Activated CD4-positive, alpha-beta T cell treated with anti-CD3 and anti-CD28 coated beads, Interleukin-10, Interleukin-2, amounts not matched to agents 100 ng/mL and 50 ng/mL, durations not matched to agents 16 hours and 8 hours (primary cell): ENCODE data around the gene PPP4R3A.
"Not testable (repeated sequence)": the region's sequence is repeated elsewhere in the genome, so short reads cannot be mapped to it uniquely, and the experiment has no call there.

ENCODE experiments used
- DNase-seq: peaks from one replicate; pipeline ENCODE4 v3.0.0-alpha.2; 2020

The PPP4R3A gene

DNA sequence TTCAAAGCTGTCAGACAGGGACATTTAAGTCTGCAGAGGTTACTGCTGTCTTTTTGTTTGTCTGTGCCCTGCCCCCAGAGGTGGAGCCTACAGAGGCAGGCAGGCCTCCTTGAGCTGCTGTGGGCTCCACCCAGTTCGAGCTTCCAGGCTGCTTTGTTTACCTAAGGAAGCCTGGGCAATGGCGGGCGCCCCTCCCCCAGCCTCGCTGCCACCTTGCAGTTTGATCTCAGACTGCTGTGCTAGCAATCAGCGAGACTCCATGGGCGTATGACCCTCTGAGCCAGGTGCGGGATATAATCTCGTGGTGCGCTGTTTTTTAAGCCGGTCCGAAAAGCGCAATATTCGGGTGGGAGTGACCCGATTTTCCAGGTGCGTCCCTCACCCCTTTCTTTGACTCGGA is 73.8 kb downstream of the PPP4R3A start:
- DNase-seq, result not testable (repeated sequence)

DNA sequence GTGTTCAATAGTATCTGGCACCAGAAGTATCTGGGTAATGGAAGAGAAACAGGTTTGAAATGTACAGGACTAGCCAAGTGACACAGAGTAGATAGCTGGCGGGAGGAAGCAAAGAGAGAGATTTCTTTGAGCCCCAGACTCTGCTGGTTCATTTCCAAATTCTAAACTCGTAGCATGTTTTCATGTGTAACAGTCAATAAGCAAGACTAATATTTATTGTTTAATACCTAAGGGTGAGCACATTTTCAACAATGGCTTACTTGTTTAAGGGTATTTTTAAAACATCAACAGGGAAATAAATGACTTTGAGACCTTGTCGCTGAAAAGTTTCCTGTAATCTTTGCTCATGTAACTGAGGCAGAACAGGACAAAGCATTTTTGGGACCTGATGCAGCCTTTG is 80.7 kb downstream of the PPP4R3A start:
- DNase-seq, result no peak

GRCh38 chr14:91428931-91429330 is 81.2 kb downstream of the PPP4R3A start:
- not testable (repeated sequence) for DNase-seq

DNA sequence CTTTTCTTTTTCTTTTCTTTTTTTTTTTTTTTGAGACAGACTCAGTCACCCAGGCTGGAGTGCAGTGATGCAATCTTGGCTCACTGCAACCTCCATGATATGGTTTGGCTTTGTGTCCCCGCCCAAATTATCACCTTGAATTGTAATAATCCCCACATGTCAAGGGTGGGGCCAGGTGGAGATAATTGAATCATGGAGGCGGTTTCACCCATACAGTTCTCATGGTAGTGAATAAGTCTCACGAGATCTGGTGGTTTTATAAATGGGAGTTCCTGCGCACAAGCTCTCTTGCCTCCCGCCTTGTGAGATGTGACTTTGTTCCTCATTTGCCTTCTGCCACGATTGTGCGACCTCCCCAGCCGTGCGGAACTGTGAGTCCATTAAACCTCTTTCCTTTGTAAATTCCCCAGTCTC is 84.6 kb downstream of the PPP4R3A start:
- not testable (repeated sequence) for DNase-seq

GRCh38 chr14:91424813-91425530 is 85.1 kb downstream of the PPP4R3A start:
- no peak for DNase-seq

- no peak for DNase-seq
Observed at GRCh38 chr14:91420686-91421085, 89.4 kb downstream of the PPP4R3A start.

DNA sequence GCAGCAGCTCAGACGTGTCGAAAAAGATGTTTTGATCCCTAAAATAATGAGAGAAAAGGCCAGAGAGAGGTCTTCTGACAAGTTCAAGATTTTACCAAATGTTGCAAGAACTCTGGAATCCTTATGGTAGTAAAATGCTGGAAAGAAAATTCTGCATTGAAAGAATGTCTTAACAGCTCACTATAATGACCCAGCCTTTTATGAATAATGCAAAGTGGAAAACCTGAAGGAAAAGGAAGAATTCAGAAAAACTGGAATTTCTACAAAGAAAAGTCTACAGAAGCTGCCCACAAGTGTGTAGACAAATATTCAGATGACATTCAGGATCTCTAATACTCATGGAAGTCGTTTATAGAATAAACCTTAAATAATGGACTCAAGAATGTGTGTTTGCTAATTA is 90.7 kb downstream of the PPP4R3A start:
- no peak for DNase-seq

- peak; percentile 77 for DNase-seq
Observed at GRCh38 chr14:91419044-91419397, 91.1 kb downstream of the PPP4R3A start.

DNA sequence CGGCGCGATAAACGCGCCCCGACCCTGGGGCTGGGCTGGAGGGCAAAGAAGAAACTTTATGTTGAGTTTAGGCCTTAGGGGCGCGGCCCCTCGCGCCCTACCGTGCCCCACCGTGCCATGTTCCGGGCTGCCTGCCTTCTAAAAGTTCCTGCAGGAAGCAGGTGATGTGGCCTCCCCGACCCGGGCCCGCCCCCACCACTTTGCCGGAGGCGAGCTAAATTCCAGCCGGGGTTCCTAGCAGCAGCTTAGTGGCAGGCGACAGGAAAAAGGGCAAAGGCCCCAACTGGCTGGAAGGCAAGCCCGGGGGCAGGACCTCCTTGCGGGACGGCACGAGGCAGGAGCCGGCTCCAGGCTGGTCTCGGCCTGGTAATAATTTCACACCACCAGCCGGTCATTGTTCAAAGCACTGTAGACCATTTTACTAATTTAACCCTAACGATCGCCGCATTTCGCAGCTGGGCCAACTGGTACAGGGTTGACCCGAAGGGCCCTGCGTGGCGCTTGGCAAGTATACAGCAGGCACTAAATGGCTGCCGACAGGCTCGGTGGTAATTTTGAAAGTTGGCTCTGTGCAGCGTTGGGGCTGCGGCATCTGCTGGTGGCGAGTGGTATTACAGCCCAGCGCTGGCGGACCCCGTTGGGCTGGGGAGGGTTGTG is 91.6 kb downstream of the PPP4R3A start:
- DNase-seq, result peak; percentile 88

- peak; percentile 73 for DNase-seq
Observed at GRCh38 chr14:91417983-91418386, 92.1 kb downstream of the PPP4R3A start.

GRCh38 chr14:91417120-91417982 is 92.8 kb downstream of the PPP4R3A start, which contains the start of gene CCDC88C:
CCDC88C (minus strand) TSS chr14:91417820; CDS start chr14:91417690, 130 bp downstream.
- DNase-seq, result peak; percentile 82

- DNase-seq, result no peak
Observed at GRCh38 chr14:91416744-91417119, 93.4 kb downstream of the PPP4R3A start.

- DNase-seq, result peak; percentile 88
Observed at GRCh38 chr14:91415794-91416743, 94.0 kb downstream of the PPP4R3A start.

GRCh38 chr14:91414475-91414833 is 95.7 kb downstream of the PPP4R3A start:
- DNase-seq, result no peak

- no peak for DNase-seq
Observed at GRCh38 chr14:91413547-91414474, 96.3 kb downstream of the PPP4R3A start.

DNA sequence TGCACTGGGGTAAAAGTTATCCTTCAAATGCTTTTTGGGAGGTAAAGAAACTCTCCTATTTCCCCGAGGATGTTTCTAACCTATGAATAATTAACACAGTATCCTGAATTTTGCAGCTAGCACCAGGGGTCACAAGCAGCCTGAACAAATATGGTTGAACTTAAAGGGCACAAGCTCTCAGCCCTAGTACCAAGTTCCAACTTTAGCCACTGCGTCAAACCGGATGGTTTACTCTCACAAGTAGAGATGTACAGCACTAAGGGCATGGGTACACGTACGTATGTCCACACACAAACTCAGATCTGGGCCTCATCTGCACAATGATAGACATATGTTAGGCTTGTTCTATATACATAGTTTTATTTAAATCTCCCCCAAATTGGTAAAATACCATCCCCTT is 97.2 kb downstream of the PPP4R3A start:
- DNase-seq, result no peak

DNA sequence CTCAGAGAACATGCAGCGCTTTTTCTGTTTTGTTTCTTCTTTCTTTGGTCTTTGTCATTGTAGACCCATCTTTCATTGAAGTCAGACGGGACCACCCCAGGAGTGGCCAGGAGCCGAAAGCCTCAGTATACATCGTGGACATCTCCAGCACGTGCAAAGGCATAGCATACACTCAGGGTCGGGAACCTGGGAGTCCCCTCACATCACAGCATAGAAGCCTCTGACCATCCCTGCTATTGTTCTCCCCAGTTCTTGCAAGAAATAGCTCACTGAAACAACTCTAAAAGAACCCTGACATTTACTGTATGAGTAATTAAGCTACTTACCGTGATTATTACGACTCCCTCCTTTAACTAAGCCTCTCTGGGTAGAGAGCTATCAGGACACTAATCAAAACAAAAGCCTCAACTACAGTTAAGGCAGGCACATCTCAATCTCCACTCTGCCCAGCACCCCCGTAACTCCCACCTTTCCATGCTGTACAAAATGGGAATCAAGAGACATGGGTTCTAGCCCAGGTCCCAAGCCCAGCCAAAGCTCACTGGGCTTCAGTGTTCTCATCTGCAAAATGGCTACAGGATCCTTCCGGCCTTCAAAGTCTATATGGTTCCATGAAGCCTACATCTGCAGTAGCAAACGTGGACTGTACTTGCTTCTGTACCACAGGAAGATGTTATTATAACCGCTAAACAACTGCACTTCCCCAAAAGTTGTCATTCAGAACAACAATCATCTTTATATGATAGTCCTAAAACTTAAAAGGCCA is 99.2 kb downstream of the PPP4R3A start:
- peak; percentile 50 for DNase-seq

- DNase-seq, result peak; percentile 75
Observed at GRCh38 chr14:91409928-91410718, 100.0 kb downstream of the PPP4R3A start.

GRCh38 chr14:91409240-91409639 is 100.9 kb downstream of the PPP4R3A start:
- DNase-seq, result not testable (repeated sequence)
